ENCODE data around the gene ACVR2A. TPM values are rescaled to one million over a fixed set of nuclear protein-coding genes. Genes with fewer than 3 reads are reported as not detected.

The ACVR2A gene
- total RNA-seq, 6 experiments from 2014 or later, result 5.8 to 9.3 (median 6.5) TPM

DNA sequence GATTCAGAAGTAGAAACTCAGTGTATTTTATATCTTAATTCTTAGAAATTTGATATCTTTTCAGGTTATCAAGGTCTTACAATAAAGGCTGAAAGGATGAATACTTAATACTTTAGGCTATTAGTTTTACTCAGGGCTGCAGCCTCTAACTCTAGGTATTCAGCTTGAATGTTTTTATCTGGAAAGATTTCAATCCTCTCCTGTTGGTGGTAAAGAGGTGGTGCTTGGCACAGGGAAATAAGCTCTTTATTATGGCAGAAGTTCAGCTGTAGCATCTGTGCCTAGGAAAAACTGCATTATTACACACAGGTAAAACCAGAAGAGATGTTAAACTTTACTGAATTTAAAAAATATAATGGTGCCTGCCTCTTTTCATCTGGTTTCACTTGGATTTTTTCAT, 11.1 kb downstream of the ACVR2A start:
- no peak overlapping the region for H3K27ac ChIP-seq
- no peak for TF ChIP-seq POLR2A (IDR thresholded peaks at IDR 0.05)
- TF ChIP-seq, protein P1, sequence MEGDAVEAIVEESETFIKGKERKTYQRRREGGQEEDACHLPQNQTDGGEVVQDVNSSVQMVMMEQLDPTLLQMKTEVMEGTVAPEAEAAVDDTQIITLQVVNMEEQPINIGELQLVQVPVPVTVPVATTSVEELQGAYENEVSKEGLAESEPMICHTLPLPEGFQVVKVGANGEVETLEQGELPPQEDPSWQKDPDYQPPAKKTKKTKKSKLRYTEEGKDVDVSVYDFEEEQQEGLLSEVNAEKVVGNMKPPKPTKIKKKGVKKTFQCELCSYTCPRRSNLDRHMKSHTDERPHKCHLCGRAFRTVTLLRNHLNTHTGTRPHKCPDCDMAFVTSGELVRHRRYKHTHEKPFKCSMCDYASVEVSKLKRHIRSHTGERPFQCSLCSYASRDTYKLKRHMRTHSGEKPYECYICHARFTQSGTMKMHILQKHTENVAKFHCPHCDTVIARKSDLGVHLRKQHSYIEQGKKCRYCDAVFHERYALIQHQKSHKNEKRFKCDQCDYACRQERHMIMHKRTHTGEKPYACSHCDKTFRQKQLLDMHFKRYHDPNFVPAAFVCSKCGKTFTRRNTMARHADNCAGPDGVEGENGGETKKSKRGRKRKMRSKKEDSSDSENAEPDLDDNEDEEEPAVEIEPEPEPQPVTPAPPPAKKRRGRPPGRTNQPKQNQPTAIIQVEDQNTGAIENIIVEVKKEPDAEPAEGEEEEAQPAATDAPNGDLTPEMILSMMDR (IDR thresholded peaks at IDR 0.05), result no peak
- H3K27me3 ChIP-seq, result no peaks in the 10 kb centered on the region
- no peak overlapping the region for H3K4me3 ChIP-seq
- no peak for ATAC-seq
- H3K9me3 ChIP-seq, result no peaks in the 10 kb centered on the region
- H3K36me3 ChIP-seq, result no peaks in the 10 kb centered on the region
- DNase-seq, result no peak
- peaks cover 0 to 16% (median 8%) of the 10 kb centered on the region in 4 donors for H3K4me1 ChIP-seq
- intact Hi-C loops (cut with DNase I), result no loop called here

DNA sequence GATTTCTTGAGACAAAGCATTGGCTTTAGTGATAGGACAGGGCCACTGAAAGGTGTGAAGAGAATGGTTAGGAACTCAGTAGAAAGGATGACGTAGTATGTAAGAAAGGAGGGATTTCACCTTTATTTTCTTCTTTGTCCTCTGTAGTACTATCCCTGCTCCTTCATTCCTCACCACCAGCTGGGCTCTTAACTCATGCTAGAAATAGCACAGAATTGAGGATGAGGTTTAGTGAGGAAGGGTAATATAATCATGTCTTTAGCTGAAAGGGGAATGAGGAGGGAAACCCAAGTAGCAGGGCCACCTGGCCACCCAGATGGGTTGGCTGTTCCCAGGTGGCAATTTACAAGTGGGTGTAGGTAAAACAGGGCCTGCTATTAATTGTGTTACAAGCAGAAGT, 15.2 kb downstream of the ACVR2A start:
- whole genome bisulfite sequencing (ENCODE audit: insufficient coverage, low coverage, low lambda C conversion rate, missing lambda C conversion rate), result 80% methylated on average over 1 of the region's 1 CpG
- no peak overlapping the region for H3K4me3 ChIP-seq
- no peak for ATAC-seq
- H3K36me3 ChIP-seq, result no peaks in the 10 kb centered on the region
- no peak for DNase-seq
- H3K27ac ChIP-seq, result no peak overlapping the region
- peaks cover 0 to 6% (median 3%) of the 10 kb centered on the region in 4 donors for H3K4me1 ChIP-seq
- no peaks in the 10 kb centered on the region for H3K9me3 ChIP-seq
- H3K27me3 ChIP-seq, result no peaks in the 10 kb centered on the region
- intact Hi-C loops (cut with DNase I), result no loop called here
- no peak for TF ChIP-seq POLR2A (IDR thresholded peaks at IDR 0.05)
- TF ChIP-seq, protein P1 (IDR thresholded peaks at IDR 0.05), result no peak

- Histone ChIP-seq H3K4me3 (no peak overlapping the region), H3K27ac (no peak overlapping the region), H3K27me3 (no peaks in the 10 kb centered on the region), H3K4me1 (no peaks in the 10 kb centered on the region), H3K36me3 (no peaks in the 10 kb centered on the region), H3K9me3 (no peaks in the 10 kb centered on the region)
- WGBS (ENCODE audit: insufficient coverage, low coverage, low lambda C conversion rate, missing lambda C conversion rate), result 50% methylated on average over 2 of the region's 2 CpGs
- TF ChIP-seq POLR2A (IDR thresholded peaks at IDR 0.05), result no peak
- TF ChIP-seq, protein P1 (IDR thresholded peaks at IDR 0.05), result no peak
- intact Hi-C loops (cut with DNase I), result no loop called here
- DNase-seq (no peak), ATAC-seq (no peak)
These were observed 18.2 kb downstream of the ACVR2A start for GRCh38 chr2:147862859-147863516.

DNA sequence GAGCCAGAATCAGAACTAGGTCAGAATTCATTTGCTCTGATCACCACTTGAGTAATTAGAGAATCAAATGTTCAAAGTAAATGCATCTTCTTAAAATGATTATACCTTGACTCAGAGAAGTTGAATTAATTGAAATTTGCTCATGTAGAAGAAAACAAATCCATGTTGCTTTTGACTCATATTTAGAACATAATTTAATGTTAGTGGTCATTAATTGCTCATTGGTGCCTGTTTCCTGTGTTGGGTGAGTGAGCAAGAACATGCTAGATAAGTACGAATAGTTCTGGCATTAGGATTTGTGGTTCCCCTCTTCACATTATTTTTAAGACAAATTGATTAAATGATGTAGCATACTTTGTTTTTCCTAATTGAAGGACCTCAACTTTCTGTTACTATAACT, 19.0 kb downstream of the ACVR2A start:
- ATAC-seq (no peak), DNase-seq (no peak)
- Histone ChIP-seq H3K27me3 (no peaks in the 10 kb centered on the region), H3K4me1 (no peaks in the 10 kb centered on the region), H3K36me3 (no peaks in the 10 kb centered on the region), H3K4me3 (no peak overlapping the region), H3K9me3 (no peaks in the 10 kb centered on the region), H3K27ac (no peak overlapping the region)
- intact Hi-C loops (cut with DNase I), result no loop called here
- 64% methylated on average over 1 of the region's 1 CpG for WGBS (ENCODE audit: insufficient coverage, low coverage, low lambda C conversion rate, missing lambda C conversion rate)
- TF ChIP-seq, protein P1 (IDR thresholded peaks at IDR 0.05), result no peak

- TF ChIP-seq, protein P1 (IDR thresholded peaks at IDR 0.05), result no peak
- no peak for TF ChIP-seq POLR2A (IDR thresholded peaks at IDR 0.05)
- Histone ChIP-seq H3K36me3 (no peaks in the 10 kb centered on the region), H3K27ac (no peak overlapping the region), H3K27me3 (no peaks in the 10 kb centered on the region), H3K9me3 (no peaks in the 10 kb centered on the region), H3K4me3 (no peak overlapping the region), H3K4me1 (no peaks in the 10 kb centered on the region)
- intact Hi-C loops (cut with DNase I), result no loop called here
- ATAC-seq (no peak), DNase-seq (no peak)
These were observed 20.7 kb downstream of the ACVR2A start for GRCh38 chr2:147865560-147865959.

Data from right lobe of liver (tissue), 6 donors.